Measurements from ENCODE around the gene DOCK9. TPM values are rescaled to one million over a fixed set of nuclear protein-coding genes. Genes with fewer than 3 reads are reported as not detected.
A peak's percentile ranks its signal among the peaks of the same experiment; 100 is the strongest.

The DOCK9 gene
- total RNA-seq, 1 donor from 2014 or later = 56.3 TPM

DNA sequence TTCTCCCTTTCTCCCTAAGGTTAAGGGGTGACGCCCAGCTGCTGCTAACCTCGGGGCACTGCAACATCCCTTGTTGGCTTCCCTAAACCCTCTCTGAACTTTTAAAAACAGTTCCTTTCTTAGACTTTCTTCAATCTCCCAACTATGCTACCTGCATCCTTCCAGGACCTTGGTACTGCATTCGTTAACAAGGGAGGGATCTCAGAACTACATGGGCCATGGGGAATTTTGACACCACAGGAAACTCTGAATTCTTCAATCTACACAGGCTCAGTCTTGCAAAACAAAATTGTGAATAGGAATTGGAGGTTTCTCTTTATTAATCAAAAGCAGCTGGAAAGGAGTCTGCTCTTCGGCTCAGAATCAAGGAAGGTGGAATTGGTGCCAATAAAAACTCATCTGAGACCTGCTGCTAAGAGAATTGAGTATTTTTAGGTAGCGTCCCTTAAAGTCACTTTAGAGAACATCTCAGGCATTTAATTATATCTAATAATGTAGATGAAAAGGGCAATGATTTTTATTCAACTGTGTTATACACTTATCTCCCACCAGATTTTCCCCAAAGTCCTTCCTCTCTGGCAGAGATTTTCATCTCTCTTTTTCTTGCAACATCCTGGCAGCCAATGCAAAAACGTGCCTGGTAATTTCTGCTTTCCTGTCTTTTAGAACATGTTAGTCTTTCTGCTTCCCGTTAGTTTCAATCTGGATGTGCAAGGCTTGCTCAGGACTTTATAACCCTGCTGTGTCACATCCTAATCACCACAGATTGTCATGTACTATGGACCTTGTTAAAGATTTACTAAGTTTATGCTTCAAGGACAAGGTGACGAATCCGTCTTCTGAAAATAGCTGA lies 156.3 kb downstream of the DOCK9 start:
- H2AFZ ChIP-seq (ENCODE audit: low read depth, low read length) = no peak overlapping the region
- no peaks in the 10 kb centered on the region for H3K4me1 ChIP-seq (ENCODE audit: insufficient read depth, low read length)
- Mint-ChIP-seq H3K27me3 (ENCODE audit: low read depth, unreplicated experiment) (no peaks in the 10 kb centered on the region), H3K4me1 (ENCODE audit: low read depth, unreplicated experiment) (no peaks in the 10 kb centered on the region), H3K9me3 (ENCODE audit: unreplicated experiment) (no peaks in the 10 kb centered on the region), H3K36me3 (ENCODE audit: low read depth, unreplicated experiment) (peaks cover 18% of the 10 kb centered on the region), H3K4me3 (ENCODE audit: unreplicated experiment) (no peak overlapping the region), H3K27ac (ENCODE audit: unreplicated experiment) (no peak overlapping the region)
- H3K79me2 ChIP-seq (ENCODE audit: insufficient read depth, low read length) = no peaks in the 10 kb centered on the region
- DNase-seq (ENCODE audit: low read depth) = peak; percentile 11
- no peak overlapping the region for H3K4me3 ChIP-seq (ENCODE audit: insufficient read depth, low read depth, low read length)
- H4K20me1 ChIP-seq (ENCODE audit: insufficient read depth, low read length) = no peaks in the 10 kb centered on the region
- no peaks in the 10 kb centered on the region for H3K9me3 ChIP-seq (ENCODE audit: insufficient read depth, low read depth, low read length)
- no peak for FAIRE-seq
- no peak overlapping the region for H3K27ac ChIP-seq (ENCODE audit: low read depth, low read length)
- no peak for TF ChIP-seq EZH2 (IDR thresholded peaks at IDR 0.05; ENCODE audit: insufficient read depth, low read length)
- TF ChIP-seq CTCF (IDR thresholded peaks at IDR 0.05; ENCODE audit: insufficient read depth, low read depth, low read length) = no peak
- H3K36me3 ChIP-seq (ENCODE audit: insufficient read depth, low read length) = no peaks in the 10 kb centered on the region
- no peaks in the 10 kb centered on the region for H3K27me3 ChIP-seq (ENCODE audit: insufficient read depth, low read length)
- H3K9ac ChIP-seq (ENCODE audit: low read length) = no peak overlapping the region
- no peak overlapping the region for H3K4me2 ChIP-seq (ENCODE audit: low read length)

DNA sequence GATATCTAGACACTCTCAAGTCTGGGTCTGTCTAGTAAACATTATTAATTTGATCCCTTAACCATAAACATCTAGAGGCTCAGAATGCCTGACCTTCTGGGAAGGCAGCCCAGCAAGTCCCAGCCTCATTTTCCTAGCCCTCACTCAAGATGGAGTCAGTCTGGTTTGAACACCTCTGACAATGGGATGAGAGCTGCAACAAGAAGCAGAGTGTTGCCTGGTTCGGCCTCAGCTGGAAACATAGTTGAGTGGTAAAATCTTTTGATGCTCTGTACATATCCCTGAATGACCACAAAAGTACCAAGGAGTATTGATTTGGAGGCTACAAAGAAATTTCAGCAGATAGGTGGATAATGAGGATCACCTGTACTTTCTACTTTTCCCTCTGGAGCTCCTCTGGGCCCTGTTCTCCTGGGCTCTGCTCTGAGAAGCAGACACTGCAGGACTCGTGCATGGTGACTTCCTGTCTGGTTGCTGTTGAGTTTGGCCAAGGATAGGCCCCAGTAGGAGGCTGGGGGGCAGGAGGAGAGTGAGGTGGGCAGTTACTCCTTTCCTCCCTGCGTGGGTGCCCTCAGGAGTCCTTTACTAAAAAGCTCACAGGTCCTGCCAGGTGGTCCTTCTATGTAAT lies 157.0 kb downstream of the DOCK9 start:
- DNase-seq (ENCODE audit: low read depth) = no peak
- Mint-ChIP-seq H3K27ac (ENCODE audit: unreplicated experiment) (no peak overlapping the region), H3K27me3 (ENCODE audit: low read depth, unreplicated experiment) (no peaks in the 10 kb centered on the region), H3K4me1 (ENCODE audit: low read depth, unreplicated experiment) (no peaks in the 10 kb centered on the region), H3K4me3 (ENCODE audit: unreplicated experiment) (no peak overlapping the region), H3K36me3 (ENCODE audit: low read depth, unreplicated experiment) (peaks cover 19% of the 10 kb centered on the region), H3K9me3 (ENCODE audit: unreplicated experiment) (no peaks in the 10 kb centered on the region)
- Histone ChIP-seq H3K9me3 (ENCODE audit: insufficient read depth, low read depth, low read length) (no peaks in the 10 kb centered on the region), H3K4me2 (ENCODE audit: low read length) (no peak overlapping the region), H3K4me3 (ENCODE audit: insufficient read depth, low read depth, low read length) (no peak overlapping the region), H2AFZ (ENCODE audit: low read depth, low read length) (no peak overlapping the region), H3K9ac (ENCODE audit: low read length) (no peak overlapping the region), H3K27ac (ENCODE audit: low read depth, low read length) (no peak overlapping the region), H3K27me3 (ENCODE audit: insufficient read depth, low read length) (no peaks in the 10 kb centered on the region), H3K36me3 (ENCODE audit: insufficient read depth, low read length) (no peaks in the 10 kb centered on the region), H3K79me2 (ENCODE audit: insufficient read depth, low read length) (no peaks in the 10 kb centered on the region), H4K20me1 (ENCODE audit: insufficient read depth, low read length) (no peaks in the 10 kb centered on the region), H3K4me1 (ENCODE audit: insufficient read depth, low read length) (no peaks in the 10 kb centered on the region)
- FAIRE-seq = no peak
- TF ChIP-seq CTCF (IDR thresholded peaks at IDR 0.05; ENCODE audit: insufficient read depth, low read depth, low read length) (no peak), EZH2 (IDR thresholded peaks at IDR 0.05; ENCODE audit: insufficient read depth, low read length) (no peak)

GRCh38 chr13:98820300-98820699 lies 157.6 kb downstream of the DOCK9 start:
- no peak overlapping the region for H3K27ac Mint-ChIP-seq (ENCODE audit: unreplicated experiment)
- peaks cover 19% of the 10 kb centered on the region for H3K36me3 Mint-ChIP-seq (ENCODE audit: low read depth, unreplicated experiment)
- no peak overlapping the region for H3K9ac ChIP-seq (ENCODE audit: low read length)
- no peaks in the 10 kb centered on the region for H3K4me1 ChIP-seq (ENCODE audit: insufficient read depth, low read length)
- no peak overlapping the region for H3K27ac ChIP-seq (ENCODE audit: low read depth, low read length)
- no peak for FAIRE-seq
- H3K27me3 Mint-ChIP-seq (ENCODE audit: low read depth, unreplicated experiment) = no peaks in the 10 kb centered on the region
- no peaks in the 10 kb centered on the region for H3K4me1 Mint-ChIP-seq (ENCODE audit: low read depth, unreplicated experiment)
- H3K4me3 ChIP-seq (ENCODE audit: insufficient read depth, low read depth, low read length) = no peak overlapping the region
- H3K79me2 ChIP-seq (ENCODE audit: insufficient read depth, low read length) = no peaks in the 10 kb centered on the region
- H3K9me3 Mint-ChIP-seq (ENCODE audit: unreplicated experiment) = no peaks in the 10 kb centered on the region
- no peak overlapping the region for H2AFZ ChIP-seq (ENCODE audit: low read depth, low read length)
- H3K27me3 ChIP-seq (ENCODE audit: insufficient read depth, low read length) = no peaks in the 10 kb centered on the region
- TF ChIP-seq EZH2 (IDR thresholded peaks at IDR 0.05; ENCODE audit: insufficient read depth, low read length) = no peak
- no peak for TF ChIP-seq CTCF (IDR thresholded peaks at IDR 0.05; ENCODE audit: insufficient read depth, low read depth, low read length)
- no peaks in the 10 kb centered on the region for H3K36me3 ChIP-seq (ENCODE audit: insufficient read depth, low read length)
- no peak overlapping the region for H3K4me3 Mint-ChIP-seq (ENCODE audit: unreplicated experiment)
- no peaks in the 10 kb centered on the region for H4K20me1 ChIP-seq (ENCODE audit: insufficient read depth, low read length)
- H3K9me3 ChIP-seq (ENCODE audit: insufficient read depth, low read depth, low read length) = no peaks in the 10 kb centered on the region
- no peak overlapping the region for H3K4me2 ChIP-seq (ENCODE audit: low read length)
- no peak for DNase-seq (ENCODE audit: low read depth)
